KMS-11 (cell line): ENCODE data around the gene SELE.

Experiments used
- H2AFZ ChIP-seq: fragments of 200-600 bp; sonication (generic); 2 replicates; pipeline ENCODE4 v1.6.1; 2016; ENCODE audit warnings: antibody characterized with exemption, mixed run types, low read depth
- H3K27ac ChIP-seq: fragments of 200-600 bp; sonication (generic); 2 replicates; pipeline ENCODE4 v1.6.1; 2016; ENCODE audit warnings: mild to moderate bottlenecking, mixed run types
- H3K27me3 ChIP-seq: fragments of 200-600 bp; sonication (generic); 2 replicates; pipeline ENCODE4 v1.6.1; 2017; ENCODE audit warnings: mild to moderate bottlenecking, low read depth, mixed run types, moderate library complexity; ENCODE audit not compliant: insufficient read depth
- H3K36me3 ChIP-seq: fragments of 200-600 bp; sonication (generic); 2 replicates; pipeline ENCODE4 v1.6.1; 2017; ENCODE audit warnings: mild to moderate bottlenecking, mixed run types; ENCODE audit not compliant: insufficient read depth
- H3K4me1 ChIP-seq: fragments of 200-600 bp; sonication (generic); 2 replicates; pipeline ENCODE4 v1.6.1; 2016; ENCODE audit warnings: mild to moderate bottlenecking, low read depth, mixed run types; ENCODE audit not compliant: poor library complexity, severe bottlenecking
- H3K4me2 ChIP-seq: fragments of 200-600 bp; sonication (generic); 2 replicates; pipeline ENCODE4 v1.7.0; 2016; ENCODE audit warnings: mild to moderate bottlenecking, mixed run types
- H3K4me3 ChIP-seq: fragments of 200-600 bp; sonication (generic); IDR thresholded peaks from 2 replicates; pipeline ENCODE4 v1.6.1; 2017; ENCODE audit warnings: low read depth, low read length, mixed read lengths; ENCODE audit not compliant: insufficient read depth
- H3K79me2 ChIP-seq: fragments of 200-600 bp; sonication (generic); 2 replicates; pipeline ENCODE4 v1.6.1; 2016; ENCODE audit warnings: low read depth, mixed run types; ENCODE audit not compliant: insufficient read depth
- H3K9ac ChIP-seq: fragments of 200-600 bp; sonication (generic); 2 replicates; pipeline ENCODE4 v1.6.1; 2016; ENCODE audit warnings: mild to moderate bottlenecking, mixed run types
- H4K20me1 ChIP-seq: fragments of 200-600 bp; sonication (generic); 2 replicates; pipeline ENCODE4 v1.6.1; 2016; ENCODE audit warnings: mild to moderate bottlenecking, mixed run types; ENCODE audit not compliant: insufficient read depth
- TF ChIP-seq, protein P1 (sequence below): fragments of 200-600 bp; sonication (generic); conservative IDR thresholded peaks from 2 replicates; pipeline ENCODE4 v1.6.1; 2017; ENCODE audit warnings: low read depth, mild to moderate bottlenecking, antibody characterized with exemption, low read length, moderate library complexity, mixed read lengths

SELE gene

DNA sequence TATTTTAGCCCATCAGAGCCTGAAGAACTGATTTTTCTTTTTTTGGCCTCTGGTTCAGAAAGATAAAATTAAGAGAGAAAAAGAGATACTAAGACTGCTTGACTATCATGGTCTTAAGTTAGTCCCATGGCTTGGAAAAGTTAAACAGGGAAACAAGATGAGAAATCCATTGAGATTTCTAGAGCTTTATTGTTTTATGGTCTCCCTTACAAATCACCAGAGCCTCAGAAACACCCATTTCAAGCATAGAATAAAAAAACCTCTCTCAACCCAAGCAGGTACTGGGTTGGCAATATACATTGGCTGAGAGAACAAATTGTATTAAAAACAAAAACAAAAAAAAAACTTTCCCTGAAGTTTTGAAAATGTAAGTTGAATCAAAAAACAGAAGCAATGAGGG is 3.9 kb downstream of the SELE start:
- no peaks in the 10 kb centered on the region for H3K79me2 ChIP-seq
- H3K9ac ChIP-seq = no peak overlapping the region
- no peaks in the 10 kb centered on the region for H3K36me3 ChIP-seq
- no peak overlapping the region for H3K4me3 ChIP-seq
- no peak overlapping the region for H2AFZ ChIP-seq
- no peaks in the 10 kb centered on the region for H3K27me3 ChIP-seq
- no peak overlapping the region for H3K4me2 ChIP-seq
- no peak overlapping the region for H3K27ac ChIP-seq
- no peaks in the 10 kb centered on the region for H4K20me1 ChIP-seq
- no peaks in the 10 kb centered on the region for H3K4me1 ChIP-seq
- TF ChIP-seq, protein P1, sequence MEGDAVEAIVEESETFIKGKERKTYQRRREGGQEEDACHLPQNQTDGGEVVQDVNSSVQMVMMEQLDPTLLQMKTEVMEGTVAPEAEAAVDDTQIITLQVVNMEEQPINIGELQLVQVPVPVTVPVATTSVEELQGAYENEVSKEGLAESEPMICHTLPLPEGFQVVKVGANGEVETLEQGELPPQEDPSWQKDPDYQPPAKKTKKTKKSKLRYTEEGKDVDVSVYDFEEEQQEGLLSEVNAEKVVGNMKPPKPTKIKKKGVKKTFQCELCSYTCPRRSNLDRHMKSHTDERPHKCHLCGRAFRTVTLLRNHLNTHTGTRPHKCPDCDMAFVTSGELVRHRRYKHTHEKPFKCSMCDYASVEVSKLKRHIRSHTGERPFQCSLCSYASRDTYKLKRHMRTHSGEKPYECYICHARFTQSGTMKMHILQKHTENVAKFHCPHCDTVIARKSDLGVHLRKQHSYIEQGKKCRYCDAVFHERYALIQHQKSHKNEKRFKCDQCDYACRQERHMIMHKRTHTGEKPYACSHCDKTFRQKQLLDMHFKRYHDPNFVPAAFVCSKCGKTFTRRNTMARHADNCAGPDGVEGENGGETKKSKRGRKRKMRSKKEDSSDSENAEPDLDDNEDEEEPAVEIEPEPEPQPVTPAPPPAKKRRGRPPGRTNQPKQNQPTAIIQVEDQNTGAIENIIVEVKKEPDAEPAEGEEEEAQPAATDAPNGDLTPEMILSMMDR = no peak

DNA sequence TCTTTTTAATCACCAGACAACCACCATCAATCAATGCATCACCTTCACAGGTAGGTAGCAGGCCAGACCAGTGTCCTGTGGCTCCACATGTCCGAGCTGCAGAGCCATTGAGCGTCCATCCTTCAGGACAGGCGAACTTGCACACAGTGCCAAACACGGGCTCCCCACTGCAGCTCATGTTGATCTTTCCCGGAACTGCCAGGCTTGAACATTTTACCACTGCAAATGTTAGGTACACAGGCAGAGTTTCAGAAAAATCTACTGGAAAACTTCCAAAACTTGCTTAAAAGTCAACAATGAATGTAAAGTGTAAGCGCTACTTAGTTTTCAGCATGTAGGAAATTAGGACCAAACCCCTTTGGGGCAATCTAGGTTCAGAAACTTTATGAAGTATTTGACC is 6.6 kb downstream of the SELE start:
- Histone ChIP-seq H2AFZ (no peak overlapping the region), H3K4me3 (no peak overlapping the region), H3K79me2 (no peaks in the 10 kb centered on the region), H3K27me3 (no peaks in the 10 kb centered on the region), H3K4me2 (no peak overlapping the region), H3K27ac (no peak overlapping the region), H3K4me1 (peaks cover 10% of the 10 kb centered on the region), H3K36me3 (no peaks in the 10 kb centered on the region), H4K20me1 (no peaks in the 10 kb centered on the region), H3K9ac (no peak overlapping the region)
- TF ChIP-seq, protein P1 = no peak

DNA sequence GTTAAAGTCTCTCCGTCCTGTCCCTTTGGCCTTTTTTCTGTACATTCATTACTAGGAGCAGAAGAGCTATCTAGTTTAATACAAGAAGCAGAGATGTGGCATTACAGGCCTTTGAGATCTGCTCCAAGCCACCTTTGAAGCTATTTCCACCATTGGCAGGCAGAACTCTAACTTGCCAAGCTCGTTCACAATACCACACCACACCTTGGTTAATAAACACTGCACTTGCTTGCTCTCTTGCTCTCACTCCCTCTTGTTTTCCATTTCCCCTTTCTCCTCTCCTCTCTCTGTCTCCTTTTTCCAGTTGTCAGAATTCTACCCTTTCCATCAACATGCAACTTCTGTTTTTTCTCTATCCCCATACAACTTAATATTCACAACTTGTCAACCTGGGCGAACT is 7.0 kb downstream of the SELE start:
- H4K20me1 ChIP-seq = no peaks in the 10 kb centered on the region
- H3K36me3 ChIP-seq = no peaks in the 10 kb centered on the region
- TF ChIP-seq, protein P1 = no peak
- H3K27me3 ChIP-seq = no peaks in the 10 kb centered on the region
- H3K27ac ChIP-seq = no peak overlapping the region
- H3K4me3 ChIP-seq = no peak overlapping the region
- H3K79me2 ChIP-seq = no peaks in the 10 kb centered on the region
- no peak overlapping the region for H3K4me2 ChIP-seq
- H3K9ac ChIP-seq = no peak overlapping the region
- peaks cover 10% of the 10 kb centered on the region for H3K4me1 ChIP-seq
- no peak overlapping the region for H2AFZ ChIP-seq

DNA sequence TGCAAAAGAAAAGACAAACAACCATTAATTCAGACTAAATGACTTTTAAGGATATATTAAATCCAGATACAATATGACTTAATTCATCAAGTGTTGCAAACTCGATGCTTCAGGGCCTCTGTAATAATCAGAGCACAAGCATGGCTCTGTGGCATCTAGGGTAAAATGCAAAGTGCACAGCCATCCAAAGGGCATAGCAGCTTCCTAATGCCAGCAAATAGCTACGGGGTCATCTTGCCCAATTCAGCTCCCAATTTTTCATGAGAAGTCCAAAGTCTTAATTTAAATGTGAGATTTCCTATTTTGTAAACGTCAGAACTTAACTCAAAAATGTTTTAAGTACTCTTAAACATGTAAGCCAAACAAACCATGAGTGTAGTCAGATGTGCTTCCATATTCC is 7.9 kb downstream of the SELE start:
- Histone ChIP-seq H4K20me1 (no peaks in the 10 kb centered on the region), H3K79me2 (no peaks in the 10 kb centered on the region), H2AFZ (no peak overlapping the region), H3K4me3 (no peak overlapping the region), H3K9ac (no peak overlapping the region), H3K27me3 (no peaks in the 10 kb centered on the region), H3K36me3 (no peaks in the 10 kb centered on the region), H3K4me2 (no peak overlapping the region), H3K4me1 (peaks cover 10% of the 10 kb centered on the region), H3K27ac (no peak overlapping the region)
- TF ChIP-seq, protein P1 = no peak
